Placental pericyte (primary cell): ENCODE results near the gene ZSCAN4. TPM values are rescaled to one million over a fixed set of nuclear protein-coding genes. Genes with fewer than 3 reads are reported as not detected.

Experiments used
- total RNA-seq: library from RNA; depleted of rRNA; stranded (reverse); fragments of >200 nt; gene quantifications from 2 replicates; pipeline ENCODE4 v1.2.3, GENCODE V29; 2012

The ZSCAN4 gene
- total RNA-seq = 0.22 TPM in 1 of 2 replicates, not detected in the other

DNA sequence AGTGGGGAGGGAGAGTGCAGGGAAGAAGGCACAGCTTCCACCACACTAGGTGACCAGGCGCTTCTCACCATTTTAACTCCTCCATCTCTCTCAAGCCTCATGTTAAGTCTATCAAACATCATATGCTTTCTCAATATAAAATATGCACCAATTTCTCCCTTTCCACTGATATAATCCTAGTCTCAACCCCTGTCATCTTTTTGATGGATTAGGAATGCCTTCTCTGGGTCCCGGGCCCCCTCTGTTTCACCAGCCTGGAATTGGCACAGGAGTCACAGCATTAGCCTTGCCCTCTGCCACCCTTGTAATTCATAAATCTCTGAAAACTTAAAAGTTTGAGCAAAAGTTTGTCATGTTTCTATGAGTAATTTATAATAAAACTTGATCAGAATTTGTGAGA, at the start of gene ZSCAN4:
ZSCAN4 (plus strand) TSS at position 301 of the 400 bp plus-strand sequence. CDS start 7,211 bp downstream, outside the sequence.

DNA sequence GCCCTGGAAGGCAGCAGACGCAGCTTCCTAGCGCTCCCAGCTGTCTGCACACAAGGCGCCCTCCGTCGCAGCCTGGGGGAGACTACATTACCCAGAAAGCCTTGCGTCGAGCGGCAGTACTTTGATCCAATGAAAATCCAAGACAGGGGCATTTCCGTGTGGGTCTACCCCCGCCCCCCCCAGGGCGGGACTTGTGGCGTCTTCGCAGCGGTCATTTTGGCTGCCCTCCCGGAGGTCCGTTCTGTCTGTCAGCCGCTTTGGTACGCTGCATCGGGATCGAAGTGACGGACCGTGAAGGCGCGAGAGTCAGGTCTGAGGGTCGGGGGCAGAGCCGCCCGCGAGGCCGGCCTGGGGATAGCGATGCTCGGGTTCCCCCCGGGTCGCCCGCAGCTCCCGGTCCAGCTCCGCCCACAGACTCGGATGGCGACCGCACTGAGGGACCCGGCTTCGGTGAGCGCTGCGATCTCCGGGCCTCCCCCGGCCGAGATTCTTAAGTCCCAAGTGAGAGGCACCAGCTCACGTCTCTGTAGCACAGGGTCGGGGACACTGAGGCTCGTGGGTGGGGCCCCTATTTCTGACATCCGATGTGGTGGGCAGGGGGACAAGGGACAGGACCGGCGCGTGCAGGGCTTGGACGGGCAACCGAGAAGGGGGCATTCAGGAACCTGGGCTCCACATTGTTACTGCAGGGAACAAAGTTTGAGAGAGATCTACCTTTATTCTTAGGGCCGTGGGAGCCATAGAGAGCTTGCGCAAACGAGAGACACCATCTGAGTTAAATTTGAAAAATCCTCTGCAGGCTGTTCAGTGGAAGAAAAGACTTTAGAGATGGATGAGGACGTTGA, 35.5 kb upstream of the ZSCAN4 start, which contains the start of gene ZNF211:
ZNF211 (plus strand) TSS at position 182 of the 845 bp plus-strand sequence; CDS start at position 361, 179 bp downstream.

DNA sequence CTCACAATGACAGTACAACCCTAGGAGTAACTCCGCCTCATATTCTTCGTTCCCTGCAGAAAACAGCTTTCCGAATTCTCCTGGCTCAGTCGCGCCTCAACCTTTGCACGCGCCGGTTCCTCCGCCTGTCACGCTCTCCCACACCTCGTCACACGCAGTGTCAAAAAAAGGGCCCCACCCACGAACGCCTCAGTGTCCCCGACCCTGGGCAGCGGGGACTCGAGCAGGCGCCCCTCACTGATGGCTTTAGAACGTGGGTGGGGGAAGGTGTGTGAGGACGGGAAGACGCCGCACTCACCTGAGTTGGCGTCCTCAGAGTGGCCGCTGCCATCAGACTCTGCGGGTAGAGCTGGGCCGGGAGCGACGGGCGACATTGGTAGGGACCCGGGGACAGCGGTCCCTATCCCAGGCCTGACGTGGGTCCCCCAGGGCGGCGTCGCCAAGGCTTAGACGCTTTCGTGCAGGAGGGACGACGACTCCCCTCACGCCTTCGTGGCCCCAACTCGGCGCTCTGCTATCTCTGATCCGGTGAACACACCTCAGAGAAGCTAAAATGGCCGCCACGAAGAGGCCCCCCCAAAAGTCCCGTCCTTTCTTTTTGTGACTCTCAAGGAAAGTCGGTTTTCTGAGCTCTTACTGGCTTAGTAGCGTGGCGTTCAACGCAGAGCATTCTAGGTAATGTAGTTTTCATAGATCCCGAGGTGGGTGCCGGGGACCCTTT, 40.1 kb downstream of the ZSCAN4 start, which contains the start of gene ZNF154:
ZNF154 (minus strand) TSS at position 564 of the 721 bp plus-strand sequence; CDS start at position 331, 233 bp downstream.

Other genes starting within 250 kb of the ZSCAN4 start
- 7.4 and 12.5 TPM in 2 replicates for gene ZNF749, start 233.6 kb upstream of the ZSCAN4 start, total RNA-seq
- gene VN1R1, start 211.8 kb upstream of the ZSCAN4 start, total RNA-seq = 0.22 and 0.86 TPM in 2 replicates
- 13.1 and 16.8 TPM in 2 replicates for gene ZNF772, start 191.4 kb upstream of the ZSCAN4 start, total RNA-seq
- gene ZNF419, start 181.2 kb upstream of the ZSCAN4 start, total RNA-seq = 7.9 and 13.0 TPM in 2 replicates
- 15.2 and 32.8 TPM in 2 replicates for gene ZNF773, start 169.0 kb upstream of the ZSCAN4 start, total RNA-seq
- gene ZNF549, start 141.6 kb upstream of the ZSCAN4 start, total RNA-seq = 3.9 and 6.9 TPM in 2 replicates
- gene ZNF550, start 109.1 kb upstream of the ZSCAN4 start, total RNA-seq = 8.4 and 9.6 TPM in 2 replicates
- 6.3 and 8.6 TPM in 2 replicates for gene ZNF416, start 90.0 kb upstream of the ZSCAN4 start, total RNA-seq
- gene ZIK1, start 84.8 kb upstream of the ZSCAN4 start, total RNA-seq = 3.5 and 15.3 TPM in 2 replicates
- 2.2 and 11.0 TPM in 2 replicates for gene ZNF530, start 69.0 kb upstream of the ZSCAN4 start, total RNA-seq
- 29.1 and 32.1 TPM in 2 replicates for gene ZNF134, start 54.7 kb upstream of the ZSCAN4 start, total RNA-seq
- 11.2 and 11.6 TPM in 2 replicates for gene ZNF211, start 35.8 kb upstream of the ZSCAN4 start, total RNA-seq
- 5.7 and 12.2 TPM in 2 replicates for gene ZNF551, start 13.0 kb downstream of the ZSCAN4 start, total RNA-seq
- gene ZNF154, start 40.3 kb downstream of the ZSCAN4 start, total RNA-seq = 2.3 and 3.3 TPM in 2 replicates
- gene ZNF671, start 58.7 kb downstream of the ZSCAN4 start, total RNA-seq = 6.1 and 7.4 TPM in 2 replicates
- gene ZNF776, start 77.9 kb downstream of the ZSCAN4 start, total RNA-seq = 10.1 and 13.2 TPM in 2 replicates
- 12.5 and 12.9 TPM in 2 replicates for gene ZNF586, start 100.7 kb downstream of the ZSCAN4 start, total RNA-seq
- 6.6 and 7.2 TPM in 2 replicates for gene ZNF552, start 146.0 kb downstream of the ZSCAN4 start, total RNA-seq
- 21.0 and 30.6 TPM in 2 replicates for gene ZNF587B, start 161.4 kb downstream of the ZSCAN4 start, total RNA-seq
- gene ZNF587, start 180.9 kb downstream of the ZSCAN4 start, total RNA-seq = 34.1 and 37.8 TPM in 2 replicates
- 7.0 and 13.9 TPM in 2 replicates for gene ZNF814, start 220.1 kb downstream of the ZSCAN4 start, total RNA-seq
- gene ZNF417, start 247.7 kb downstream of the ZSCAN4 start, total RNA-seq = 13.3 and 17.9 TPM in 2 replicates